Astrocyte (in vitro differentiated cells and primary cell): ENCODE data around the gene RAF1. TPM values are rescaled to one million over a fixed set of nuclear protein-coding genes. Genes with fewer than 3 reads are reported as not detected.
"Not testable (repeated sequence)": the region's sequence is repeated elsewhere in the genome, so short reads cannot be mapped to it uniquely, and the experiment has no call there.

ENCODE experiments used
- DNase-seq: peaks from one replicate; pipeline ENCODE4 v3.0.0-alpha.2; 2010; ENCODE audit warnings: low read depth
- FAIRE-seq: peaks from 2 replicates; lab custom pipeline; 2011; peaks lifted over from hg19 to GRCh38; lab: Jason Lieb, UNC
- H2AFZ ChIP-seq: 2 replicates; pipeline ENCODE4 v1.6.0; 2012; ENCODE audit warnings: low read depth, low read length, inconsistent platforms
- H3K27ac ChIP-seq: 2 replicates; pipeline ENCODE4 v1.5.1; 2011; ENCODE audit warnings: low read depth, low read length, inconsistent platforms
- H3K27me3 ChIP-seq: 2 replicates; pipeline ENCODE4 v1.6.0; 2011; ENCODE audit warnings: low read length, inconsistent platforms; ENCODE audit not compliant: insufficient read depth
- H3K36me3 ChIP-seq: 2 replicates; pipeline ENCODE4 v1.5.1; 2011; ENCODE audit warnings: low read length, inconsistent platforms; ENCODE audit not compliant: insufficient read depth
- H3K4me1 ChIP-seq: 2 replicates; pipeline ENCODE4 v1.5.1; 2011; ENCODE audit warnings: low read length, inconsistent platforms; ENCODE audit not compliant: insufficient read depth
- H3K4me2 ChIP-seq: 2 replicates; pipeline ENCODE4 v1.6.0; 2012; ENCODE audit warnings: low read length, inconsistent platforms
- H3K4me3 ChIP-seq: 2 replicates; pipeline ENCODE4 v1.5.1; 2011; ENCODE audit warnings: low read depth, mild to moderate bottlenecking, low read length, inconsistent platforms; ENCODE audit not compliant: insufficient read depth
- H3K79me2 ChIP-seq: 2 replicates; pipeline ENCODE4 v1.6.0; 2012; ENCODE audit warnings: mild to moderate bottlenecking, low read length, inconsistent platforms; ENCODE audit not compliant: insufficient read depth
- H3K9ac ChIP-seq: 2 replicates; pipeline ENCODE4 v1.6.0; 2012; ENCODE audit warnings: mild to moderate bottlenecking, low read length, inconsistent platforms
- H3K9me3 ChIP-seq: 2 replicates; pipeline ENCODE4 v1.5.1; 2012; ENCODE audit warnings: low read depth, mild to moderate bottlenecking, low read length, inconsistent platforms; ENCODE audit not compliant: insufficient read depth
- H4K20me1 ChIP-seq: 2 replicates; pipeline ENCODE4 v1.6.0; 2012; ENCODE audit warnings: low read length, inconsistent platforms; ENCODE audit not compliant: insufficient read depth
- H3K27ac Mint-ChIP-seq: one replicate; pipeline ENCODE4 v1.8.0; 2021; ENCODE audit warnings: mild to moderate bottlenecking, mixed read lengths; ENCODE audit not compliant: unreplicated experiment
- H3K27me3 Mint-ChIP-seq: one replicate; pipeline ENCODE4 v1.8.0; 2021; ENCODE audit warnings: low read depth, mixed read lengths; ENCODE audit not compliant: unreplicated experiment
- H3K36me3 Mint-ChIP-seq: one replicate; pipeline ENCODE4 v1.8.0; 2021; ENCODE audit warnings: low read depth, mixed read lengths; ENCODE audit not compliant: unreplicated experiment
- H3K4me1 Mint-ChIP-seq: one replicate; pipeline ENCODE4 v1.8.0; 2021; ENCODE audit warnings: low read depth, mixed read lengths; ENCODE audit not compliant: unreplicated experiment
- H3K4me3 Mint-ChIP-seq: one replicate; pipeline ENCODE4 v1.8.0; 2021; ENCODE audit warnings: mild to moderate bottlenecking, moderate library complexity, mixed read lengths; ENCODE audit not compliant: unreplicated experiment
- H3K9me3 Mint-ChIP-seq: one replicate; pipeline ENCODE4 v1.8.0; 2021; ENCODE audit warnings: mild to moderate bottlenecking, mixed read lengths; ENCODE audit not compliant: unreplicated experiment
- CTCF ChIP-seq: IDR thresholded peaks from 2 replicates; pipeline ENCODE4 v1.5.1; 2011; ENCODE audit warnings: low read depth, mild to moderate bottlenecking, inconsistent platforms, low read length, moderate library complexity; ENCODE audit not compliant: insufficient read depth
- EZH2 ChIP-seq: IDR thresholded peaks from 2 replicates; pipeline ENCODE4 v1.6.1; 2012; ENCODE audit warnings: mild to moderate bottlenecking, low read length, inconsistent platforms; ENCODE audit not compliant: insufficient read depth
- total RNA-seq: library from RNA; stranded (reverse); gene quantifications from 2 replicates; pipeline ENCODE4 v1.2.1, GENCODE V29; 2021

The RAF1 gene
- total RNA-seq, 1 donor from 2014 or later: 80.9 TPM

- Mint-ChIP-seq H3K4me1 (peaks cover 16% of the 10 kb centered on the region), H3K27ac (no peak overlapping the region), H3K9me3 (no peaks in the 10 kb centered on the region), H3K4me3 (no peak overlapping the region), H3K36me3 (peaks cover 4% of the 10 kb centered on the region), H3K27me3 (no peaks in the 10 kb centered on the region)
- Histone ChIP-seq H3K4me3 (no peak overlapping the region), H3K9ac (no peak overlapping the region), H4K20me1 (peaks cover 61% of the 10 kb centered on the region), H2AFZ (no peak overlapping the region), H3K4me1 (peaks cover 11% of the 10 kb centered on the region), H3K4me2 (no peak overlapping the region), H3K27ac (no peak overlapping the region), H3K27me3 (no peaks in the 10 kb centered on the region), H3K9me3 (no peaks in the 10 kb centered on the region), H3K79me2 (peaks cover 89% of the 10 kb centered on the region), H3K36me3 (no peaks in the 10 kb centered on the region)
- FAIRE-seq (no peak), DNase-seq (peak; percentile 62)
- no peak for TF ChIP-seq CTCF
- no peak for TF ChIP-seq EZH2
Observed at GRCh38 chr3:12638105-12638504, 25.8 kb downstream of the RAF1 start.

GRCh38 chr3:12633108-12633507 is 30.8 kb downstream of the RAF1 start:
- no peaks in the 10 kb centered on the region for H3K27me3 ChIP-seq
- Mint-ChIP-seq H3K4me3 (no peak overlapping the region), H3K27me3 (no peaks in the 10 kb centered on the region), H3K27ac (no peak overlapping the region), H3K36me3 (peaks cover 2% of the 10 kb centered on the region), H3K4me1 (peaks cover 13% of the 10 kb centered on the region), H3K9me3 (no peaks in the 10 kb centered on the region)
- H3K4me2 ChIP-seq: no peak overlapping the region
- H3K4me3 ChIP-seq: no peak overlapping the region
- H4K20me1 ChIP-seq: peaks cover 82% of the 10 kb centered on the region
- no peaks in the 10 kb centered on the region for H3K36me3 ChIP-seq
- no peak for DNase-seq
- peaks cover 6% of the 10 kb centered on the region for H3K4me1 ChIP-seq
- no peak overlapping the region for H3K27ac ChIP-seq
- H3K79me2 ChIP-seq: peaks cover 97% of the 10 kb centered on the region
- TF ChIP-seq EZH2 (no peak), CTCF (no peak)
- no peak for FAIRE-seq
- H3K9ac ChIP-seq: no peak overlapping the region
- H2AFZ ChIP-seq: no peak overlapping the region
- no peaks in the 10 kb centered on the region for H3K9me3 ChIP-seq

- TF ChIP-seq EZH2 (no peak), CTCF (no peak)
- Histone ChIP-seq H3K27ac (no peak overlapping the region), H3K4me3 (no peak overlapping the region), H3K9me3 (no peaks in the 10 kb centered on the region), H3K36me3 (no peaks in the 10 kb centered on the region), H3K4me2 (no peak overlapping the region), H3K9ac (no peak overlapping the region), H4K20me1 (peaks cover 82% of the 10 kb centered on the region), H2AFZ (no peak overlapping the region), H3K27me3 (no peaks in the 10 kb centered on the region), H3K79me2 (peaks cover 97% of the 10 kb centered on the region), H3K4me1 (peaks cover 5% of the 10 kb centered on the region)
- no peak for FAIRE-seq
- H3K27ac Mint-ChIP-seq: no peak overlapping the region
- no peaks in the 10 kb centered on the region for H3K9me3 Mint-ChIP-seq
- DNase-seq: no peak
- no peak overlapping the region for H3K4me3 Mint-ChIP-seq
- peaks cover 9% of the 10 kb centered on the region for H3K4me1 Mint-ChIP-seq
- peaks cover 2% of the 10 kb centered on the region for H3K36me3 Mint-ChIP-seq
- H3K27me3 Mint-ChIP-seq: no peaks in the 10 kb centered on the region
Observed at GRCh38 chr3:12632523-12632922, 31.4 kb downstream of the RAF1 start.

- H3K9me3 Mint-ChIP-seq, H3K4me1 ChIP-seq, H3K27me3 Mint-ChIP-seq, H3K4me3 Mint-ChIP-seq, H3K27me3 ChIP-seq, H3K36me3 Mint-ChIP-seq, H3K27ac Mint-ChIP-seq, H3K9ac ChIP-seq, DNase-seq, H3K4me3 ChIP-seq, H3K4me2 ChIP-seq, FAIRE-seq, H3K9me3 ChIP-seq, H2AFZ ChIP-seq, H3K27ac ChIP-seq, H3K36me3 ChIP-seq: not testable (repeated sequence)
- H3K79me2 ChIP-seq: peaks cover 98% of the 10 kb centered on the region
- peaks cover 81% of the 10 kb centered on the region for H4K20me1 ChIP-seq
- H3K4me1 Mint-ChIP-seq: peaks cover 12% of the 10 kb centered on the region
Observed at GRCh38 chr3:12630843-12631242, 33.1 kb downstream of the RAF1 start.
